Immature natural killer cell (primary cell): ENCODE data around the gene KLF7. TPM values are rescaled to one million over a fixed set of nuclear protein-coding genes. Genes with fewer than 3 reads are reported as not detected.

Experiments
- DNase-seq, 3 donors: peaks; one replicate each; pipeline ENCODE4 v3.0.0; 2022; ENCODE audit warnings: mixed read lengths in 1 of 3
- H3K27ac Mint-ChIP-seq, 6 donors: one replicate each; pipeline ENCODE4 v1.8.0; 2020; ENCODE audit warnings: mixed read lengths in 6 of 6, mild to moderate bottlenecking in 5 of 6, inconsistent platforms in 4 of 6, moderate library complexity in 3 of 6
- H3K27me3 Mint-ChIP-seq, 3 donors: one replicate each; pipeline ENCODE4 v1.8.0; 2020 to 2021; ENCODE audit warnings: low read depth in 3 of 3, mild to moderate bottlenecking in 3 of 3, mixed read lengths in 3 of 3, moderate library complexity in 3 of 3, inconsistent platforms in 1 of 3
- H3K36me3 Mint-ChIP-seq, 3 donors: one replicate each; pipeline ENCODE4 v1.8.0; 2020; ENCODE audit warnings: mixed read lengths in 3 of 3, inconsistent platforms in 2 of 3, mild to moderate bottlenecking in 2 of 3
- H3K4me1 Mint-ChIP-seq, 2 donors: one replicate each; pipeline ENCODE4 v1.8.0; 2020; ENCODE audit warnings: inconsistent platforms in 2 of 2, mild to moderate bottlenecking in 2 of 2, mixed read lengths in 2 of 2, moderate library complexity in 1 of 2
- H3K4me3 Mint-ChIP-seq, 5 donors: one replicate each; pipeline ENCODE4 v1.8.0; 2020; ENCODE audit warnings: mild to moderate bottlenecking in 5 of 5, mixed read lengths in 5 of 5, inconsistent platforms in 3 of 5, moderate library complexity in 3 of 5
- H3K9me3 Mint-ChIP-seq, 6 donors: one replicate each; pipeline ENCODE4 v1.8.0; 2020; ENCODE audit warnings: mild to moderate bottlenecking in 6 of 6, mixed read lengths in 6 of 6, inconsistent platforms in 4 of 6, moderate library complexity in 3 of 6
- polyA plus RNA-seq, 3 donors: library from polyadenylated mRNA; unstranded; fragments of 300-500 nt; fragmentation: Illumina TruSeq; gene quantifications; one replicate each; pipeline ENCODE4 v1.2.3, GENCODE V29; 2021

The KLF7 gene
- polyA plus RNA-seq, 3 donors from 2014 or later: 3.5 to 10.2 (median 6.7) TPM

DNA sequence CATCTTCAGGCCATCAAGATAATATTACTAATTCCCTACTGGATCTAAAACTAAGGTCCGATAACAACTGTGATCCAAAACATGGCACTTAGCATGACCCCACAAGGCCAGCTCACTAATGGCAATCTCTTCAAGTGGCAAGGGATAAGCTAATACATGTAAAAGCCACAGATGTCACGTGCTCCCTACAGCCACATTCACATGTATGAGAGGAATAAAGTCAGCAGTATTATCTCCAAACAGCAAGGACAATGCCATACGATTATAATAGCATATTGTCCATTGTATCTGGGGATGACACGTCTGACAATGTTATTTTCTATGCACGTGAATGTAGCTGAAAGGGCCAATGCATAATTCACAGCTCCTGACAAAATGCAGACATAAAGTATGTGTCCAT is 56.0 kb downstream of the KLF7 start:
- Mint-ChIP-seq H3K4me1 (peaks cover 44 to 73% of the 10 kb centered on the region in 2 donors), H3K9me3 (no peaks in the 10 kb centered on the region), H3K36me3 (peaks cover 0 to 9% (median 8%) of the 10 kb centered on the region in 3 donors), H3K4me3 (no peak overlapping the region), H3K27ac (no peak overlapping the region), H3K27me3 (no peaks in the 10 kb centered on the region)
- DNase-seq: no peak

- peak overlapping the region in 1 of 6 donors; percentile 8 for H3K27ac Mint-ChIP-seq
- H3K4me1 Mint-ChIP-seq: peaks cover 38 to 60% of the 10 kb centered on the region in 2 donors
- no peak overlapping the region for H3K4me3 Mint-ChIP-seq
- no peaks in the 10 kb centered on the region for H3K27me3 Mint-ChIP-seq
- DNase-seq: no peak
- no peaks in the 10 kb centered on the region for H3K9me3 Mint-ChIP-seq
- peaks cover 0 to 9% (median 5%) of the 10 kb centered on the region in 3 donors for H3K36me3 Mint-ChIP-seq
Measured at GRCh38 chr2:207108440-207108839, 57.3 kb downstream of the KLF7 start.

- H3K27me3 Mint-ChIP-seq: no peaks in the 10 kb centered on the region
- H3K27ac Mint-ChIP-seq: peak overlapping the region in 3 of 6 donors; percentile 4 to 53 (median 43)
- peaks cover 34 to 56% of the 10 kb centered on the region in 2 donors for H3K4me1 Mint-ChIP-seq
- H3K9me3 Mint-ChIP-seq: no peaks in the 10 kb centered on the region
- H3K4me3 Mint-ChIP-seq: peak overlapping the region in 1 of 5 donors; percentile 20
- DNase-seq: peak in 1 of 3 donors; percentile 12
- H3K36me3 Mint-ChIP-seq: peaks cover 0 to 9% (median 5%) of the 10 kb centered on the region in 3 donors
Measured at GRCh38 chr2:207107551-207107950, 58.2 kb downstream of the KLF7 start.

- Mint-ChIP-seq H3K27me3 (no peaks in the 10 kb centered on the region), H3K9me3 (no peaks in the 10 kb centered on the region), H3K27ac (peak overlapping the region in 1 of 6 donors; percentile 4), H3K4me3 (peak overlapping the region in 1 of 5 donors; percentile 20), H3K36me3 (peaks cover 0 to 10% (median 5%) of the 10 kb centered on the region in 3 donors), H3K4me1 (peaks cover 31 to 56% of the 10 kb centered on the region in 2 donors)
- DNase-seq: no peak
Measured at GRCh38 chr2:207107131-207107530, 58.6 kb downstream of the KLF7 start.

- Mint-ChIP-seq H3K27ac (no peak overlapping the region), H3K9me3 (no peaks in the 10 kb centered on the region), H3K4me3 (no peak overlapping the region), H3K36me3 (peaks cover 0 to 15% (median 5%) of the 10 kb centered on the region in 3 donors), H3K27me3 (no peaks in the 10 kb centered on the region), H3K4me1 (peaks cover 18 to 36% of the 10 kb centered on the region in 2 donors)
- DNase-seq: no peak
Measured at GRCh38 chr2:207103132-207103531, 62.6 kb downstream of the KLF7 start.

DNA sequence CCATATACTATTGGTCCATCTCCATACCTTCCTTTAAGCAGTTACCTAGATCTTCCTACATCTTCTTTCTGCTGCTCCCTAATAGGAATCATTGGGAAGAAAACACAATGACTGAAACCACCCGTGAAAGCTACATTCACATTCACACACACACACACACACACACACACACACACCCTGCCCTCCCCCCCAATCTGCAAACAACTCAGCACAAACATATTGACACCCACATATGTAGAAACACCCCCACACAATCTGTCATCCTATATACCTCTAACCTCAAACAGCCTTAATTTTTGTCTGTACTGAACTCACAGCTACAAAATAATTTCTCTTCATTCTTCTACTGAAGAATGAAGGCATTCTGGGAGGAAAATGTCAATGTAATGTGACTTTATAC is 63.8 kb downstream of the KLF7 start:
- Mint-ChIP-seq H3K27ac (no peak overlapping the region), H3K36me3 (peaks cover 0 to 11% (median 5%) of the 10 kb centered on the region in 3 donors), H3K27me3 (no peaks in the 10 kb centered on the region), H3K4me3 (no peak overlapping the region), H3K9me3 (no peaks in the 10 kb centered on the region), H3K4me1 (peaks cover 14 to 30% of the 10 kb centered on the region in 2 donors)
- no peak for DNase-seq

DNA sequence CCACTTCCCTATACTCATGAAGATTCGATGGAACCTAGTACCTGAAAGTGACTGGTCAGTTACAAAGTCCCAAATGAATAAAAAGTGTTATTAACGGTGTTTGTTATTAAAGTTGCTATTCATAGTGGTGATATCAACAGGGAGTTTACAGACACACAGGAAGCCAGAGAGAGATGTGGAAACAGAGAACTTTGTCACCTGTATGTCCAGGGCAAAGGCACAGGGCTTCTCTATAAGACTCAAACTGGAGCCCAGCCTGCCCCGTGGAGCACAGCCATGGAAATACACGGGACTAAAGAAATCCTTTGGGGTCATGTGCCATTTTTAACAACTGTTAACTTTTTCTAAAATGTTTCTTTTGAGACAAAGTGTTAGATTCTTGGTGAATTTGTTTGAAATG is 68.5 kb downstream of the KLF7 start:
- Mint-ChIP-seq H3K9me3 (no peaks in the 10 kb centered on the region), H3K4me3 (no peak overlapping the region), H3K36me3 (peaks cover 0 to 6% (median 0%) of the 10 kb centered on the region in 3 donors), H3K27ac (no peak overlapping the region), H3K27me3 (no peaks in the 10 kb centered on the region), H3K4me1 (peaks cover 13 to 49% of the 10 kb centered on the region in 2 donors)
- DNase-seq: no peak

DNA sequence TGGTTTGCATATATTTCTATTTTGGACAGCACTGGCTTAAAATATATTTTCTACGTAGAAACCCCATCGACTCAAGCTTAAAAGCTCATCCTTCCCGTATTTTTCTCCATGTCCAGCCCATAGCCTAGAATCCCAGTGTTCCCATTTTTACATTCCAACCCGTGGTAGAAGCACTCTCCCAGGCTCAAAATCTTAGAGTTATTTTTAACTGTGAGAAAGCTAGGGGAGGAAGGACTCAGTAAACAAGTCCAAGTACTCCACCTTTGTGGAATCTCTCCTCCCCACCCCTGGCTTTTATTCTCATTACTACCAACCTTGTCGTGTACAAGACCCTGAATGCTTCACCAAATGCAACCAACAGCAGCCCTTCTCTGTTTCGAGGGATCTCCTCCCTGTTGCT is 69.8 kb downstream of the KLF7 start:
- no peaks in the 10 kb centered on the region for H3K27me3 Mint-ChIP-seq
- no peak overlapping the region for H3K27ac Mint-ChIP-seq
- H3K9me3 Mint-ChIP-seq: no peaks in the 10 kb centered on the region
- DNase-seq: no peak
- no peaks in the 10 kb centered on the region for H3K36me3 Mint-ChIP-seq
- no peak overlapping the region for H3K4me3 Mint-ChIP-seq
- H3K4me1 Mint-ChIP-seq: peaks cover 13 to 49% of the 10 kb centered on the region in 2 donors

DNA sequence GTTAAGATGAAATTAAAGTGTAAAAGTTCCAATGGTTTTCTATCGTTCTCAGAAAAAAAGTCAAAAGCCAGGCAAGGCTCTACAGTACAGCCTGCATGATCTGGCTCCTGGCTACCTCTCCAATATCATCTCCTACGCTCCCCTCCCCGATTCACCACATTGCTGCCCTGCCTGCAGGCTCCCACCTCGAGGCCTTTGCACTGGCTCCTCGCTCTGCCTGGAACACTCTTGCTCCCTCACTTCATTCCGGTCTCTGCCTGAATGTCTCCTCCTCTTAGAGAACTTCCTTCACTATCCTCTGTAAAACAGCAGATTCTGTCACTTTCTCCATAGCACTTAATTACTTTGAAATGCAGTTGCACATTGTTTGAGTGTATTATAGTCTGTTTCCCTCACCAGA is 72.5 kb downstream of the KLF7 start:
- Mint-ChIP-seq H3K9me3 (no peaks in the 10 kb centered on the region), H3K4me1 (peaks cover 21 to 71% of the 10 kb centered on the region in 2 donors), H3K27ac (peak overlapping the region in 2 of 6 donors; percentile 12 to 51), H3K4me3 (no peak overlapping the region), H3K36me3 (peaks cover 0 to 3% (median 0%) of the 10 kb centered on the region in 3 donors), H3K27me3 (peaks cover 1 to 2% (median 1%) of the 10 kb centered on the region in 3 donors)
- DNase-seq: no peak

DNA sequence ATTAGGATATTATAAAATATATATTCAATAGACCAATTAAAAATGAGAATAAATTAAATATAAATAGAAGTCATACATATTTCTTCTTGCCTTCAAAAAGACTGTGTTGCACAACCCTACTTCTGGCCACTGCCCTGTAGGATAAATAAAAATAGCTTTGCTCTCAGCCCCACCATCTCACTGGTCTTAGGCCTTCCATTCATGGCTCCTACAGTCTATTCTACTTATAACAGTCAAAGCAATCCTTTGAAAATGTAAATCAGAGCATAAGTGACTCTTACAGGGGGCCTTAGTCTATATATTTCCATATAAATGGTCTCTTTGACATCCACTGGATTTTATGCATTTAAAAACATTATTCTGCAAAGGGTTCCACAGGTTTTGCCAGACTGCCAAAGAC is 72.9 kb downstream of the KLF7 start:
- Mint-ChIP-seq H3K4me3 (no peak overlapping the region), H3K4me1 (peaks cover 21 to 75% of the 10 kb centered on the region in 2 donors), H3K27me3 (peaks cover 1 to 2% (median 1%) of the 10 kb centered on the region in 3 donors), H3K27ac (no peak overlapping the region), H3K36me3 (peaks cover 0 to 3% (median 0%) of the 10 kb centered on the region in 3 donors), H3K9me3 (no peaks in the 10 kb centered on the region)
- DNase-seq: no peak

DNA sequence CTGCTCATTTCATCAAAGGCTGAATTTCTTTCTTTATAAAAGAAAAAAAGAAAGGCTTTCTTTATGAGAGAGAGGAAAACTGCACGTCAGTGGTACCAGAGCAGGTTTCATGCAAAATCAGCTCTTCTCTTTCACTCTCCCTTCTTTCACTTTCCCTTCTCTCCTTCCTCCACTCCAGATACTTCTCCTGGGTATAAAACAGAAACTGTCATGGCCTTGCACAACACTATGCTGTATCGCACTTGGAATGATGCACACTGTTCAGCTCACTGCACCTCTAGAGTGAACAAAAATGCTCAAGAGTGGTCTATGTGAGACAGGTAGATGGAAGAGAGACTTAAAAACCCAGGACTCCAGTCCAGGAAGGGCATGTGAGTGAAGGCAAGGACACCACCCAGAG is 73.8 kb downstream of the KLF7 start:
- H3K4me3 Mint-ChIP-seq: no peak overlapping the region
- H3K4me1 Mint-ChIP-seq: peaks cover 16 to 69% of the 10 kb centered on the region in 2 donors
- no peak overlapping the region for H3K27ac Mint-ChIP-seq
- H3K9me3 Mint-ChIP-seq: no peaks in the 10 kb centered on the region
- H3K36me3 Mint-ChIP-seq: peaks cover 0 to 6% (median 2%) of the 10 kb centered on the region in 3 donors
- peaks cover 1 to 2% (median 1%) of the 10 kb centered on the region in 3 donors for H3K27me3 Mint-ChIP-seq
- no peak for DNase-seq

GRCh38 chr2:207091176-207091575 is 74.6 kb downstream of the KLF7 start:
- Mint-ChIP-seq H3K4me1 (peaks cover 16 to 62% of the 10 kb centered on the region in 2 donors), H3K36me3 (peaks cover 0 to 13% (median 10%) of the 10 kb centered on the region in 3 donors), H3K9me3 (no peaks in the 10 kb centered on the region), H3K4me3 (no peak overlapping the region), H3K27ac (no peak overlapping the region), H3K27me3 (peaks cover 1 to 2% (median 1%) of the 10 kb centered on the region in 3 donors)
- DNase-seq: no peak

GRCh38 chr2:207090389-207090788 is 75.4 kb downstream of the KLF7 start:
- no peak for DNase-seq
- Mint-ChIP-seq H3K4me3 (no peak overlapping the region), H3K27ac (no peak overlapping the region), H3K27me3 (peaks cover 1 to 2% (median 1%) of the 10 kb centered on the region in 3 donors), H3K36me3 (peaks cover 0 to 16% (median 12%) of the 10 kb centered on the region in 3 donors), H3K4me1 (peaks cover 16 to 59% of the 10 kb centered on the region in 2 donors), H3K9me3 (no peaks in the 10 kb centered on the region)

DNA sequence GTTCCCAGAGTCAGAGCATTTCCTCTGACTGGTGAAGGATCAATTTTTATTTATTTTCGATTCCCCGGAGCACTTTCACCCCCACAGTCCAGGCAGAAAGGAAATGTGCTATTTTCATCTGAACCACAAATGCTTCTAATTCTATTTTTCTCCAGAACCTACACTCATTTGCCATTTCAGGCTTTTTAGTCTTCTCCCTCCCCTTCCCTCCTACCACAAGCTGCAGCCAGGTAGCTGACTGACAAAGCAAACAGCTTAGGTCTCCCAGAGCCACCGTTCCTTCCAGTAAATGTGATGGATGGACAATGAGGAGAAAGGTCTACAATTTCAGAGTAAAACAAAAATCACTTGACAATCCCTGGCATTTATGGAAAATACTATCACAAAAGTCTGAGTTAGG is 76.9 kb downstream of the KLF7 start:
- peak overlapping the region in 1 of 6 donors; percentile 4 for H3K27ac Mint-ChIP-seq
- H3K27me3 Mint-ChIP-seq: peaks cover 1 to 2% (median 1%) of the 10 kb centered on the region in 3 donors
- peaks cover 0 to 18% (median 15%) of the 10 kb centered on the region in 3 donors for H3K36me3 Mint-ChIP-seq
- DNase-seq: no peak
- H3K4me3 Mint-ChIP-seq: no peak overlapping the region
- H3K9me3 Mint-ChIP-seq: no peaks in the 10 kb centered on the region
- H3K4me1 Mint-ChIP-seq: peaks cover 16 to 57% of the 10 kb centered on the region in 2 donors

GRCh38 chr2:207088276-207088675 is 77.5 kb downstream of the KLF7 start:
- no peak overlapping the region for H3K4me3 Mint-ChIP-seq

More at GRCh38 chr2:207088276-207088675, 77.5 kb downstream of the KLF7 start:
- peaks cover 0 to 18% (median 15%) of the 10 kb centered on the region in 3 donors for H3K36me3 Mint-ChIP-seq
- H3K9me3 Mint-ChIP-seq: no peaks in the 10 kb centered on the region
- peaks cover 1 to 2% (median 1%) of the 10 kb centered on the region in 3 donors for H3K27me3 Mint-ChIP-seq
- H3K4me1 Mint-ChIP-seq: peaks cover 15 to 52% of the 10 kb centered on the region in 2 donors
- H3K27ac Mint-ChIP-seq: peak overlapping the region in 1 of 6 donors; percentile 4
- DNase-seq: no peak
